Germinal center (tissue), 1 donor: ENCODE measurements around the gene TSPAN5.
A peak's percentile ranks its signal among the peaks of the same experiment; 100 is the strongest.
"Not testable (repeated sequence)": the region's sequence is repeated elsewhere in the genome, so short reads cannot be mapped to it uniquely, and the experiment has no call there.

Experiments
- DNase-seq: peaks from one replicate; pipeline ENCODE4 v3.0.0; 2012; ENCODE audit warnings: mixed read lengths, low spot score

TSPAN5 gene

GRCh38 chr4:98546910-98547594 lies 111.4 kb downstream of the TSPAN5 start:
- no peak for DNase-seq

GRCh38 chr4:98544818-98545414 lies 113.5 kb downstream of the TSPAN5 start:
- no peak for DNase-seq

- DNase-seq: no peak
Measured at GRCh38 chr4:98544141-98544817, 114.1 kb downstream of the TSPAN5 start.

GRCh38 chr4:98542011-98542410 lies 116.4 kb downstream of the TSPAN5 start:
- DNase-seq: no peak

GRCh38 chr4:98540803-98541202 lies 117.6 kb downstream of the TSPAN5 start:
- no peak for DNase-seq

GRCh38 chr4:98539741-98540140 lies 118.7 kb downstream of the TSPAN5 start:
- no peak for DNase-seq

GRCh38 chr4:98539299-98539698 lies 119.1 kb downstream of the TSPAN5 start:
- DNase-seq: no peak

GRCh38 chr4:98536631-98537030 lies 121.8 kb downstream of the TSPAN5 start:
- DNase-seq: no peak

GRCh38 chr4:98534146-98534545 lies 124.3 kb downstream of the TSPAN5 start:
- not testable (repeated sequence) for DNase-seq

- no peak for DNase-seq
Measured at GRCh38 chr4:98530572-98530971, 127.8 kb downstream of the TSPAN5 start.

- DNase-seq: no peak
Measured at GRCh38 chr4:98529970-98530569, 128.3 kb downstream of the TSPAN5 start.

- DNase-seq: no peak
Measured at GRCh38 chr4:98528882-98529281, 129.5 kb downstream of the TSPAN5 start.

GRCh38 chr4:98527534-98528269 lies 130.7 kb downstream of the TSPAN5 start:
- DNase-seq: no peak

GRCh38 chr4:98524230-98524629 lies 134.2 kb downstream of the TSPAN5 start:
- no peak for DNase-seq

- no peak for DNase-seq
Measured at GRCh38 chr4:98522636-98523395, 135.6 kb downstream of the TSPAN5 start.

- DNase-seq: no peak
Measured at GRCh38 chr4:98522062-98522461, 136.3 kb downstream of the TSPAN5 start.

GRCh38 chr4:98521486-98521885 lies 136.9 kb downstream of the TSPAN5 start:
- no peak for DNase-seq

- no peak for DNase-seq
Measured at GRCh38 chr4:98519268-98519977, 139.0 kb downstream of the TSPAN5 start.

- peak; percentile 40 for DNase-seq
Measured at GRCh38 chr4:98518559-98519267, 139.7 kb downstream of the TSPAN5 start.
